Activated naive CD4-positive, alpha-beta T cell treated with anti-CD3 and anti-CD28 coated beads, Interleukin-2, amount 50 U/mL, for 16 hours (primary cell): ENCODE results near the gene ZNF532.

ENCODE experiments used
- DNase-seq: peaks from one replicate; pipeline ENCODE4 v3.0.0-alpha.2; 2020

ZNF532 gene

DNA sequence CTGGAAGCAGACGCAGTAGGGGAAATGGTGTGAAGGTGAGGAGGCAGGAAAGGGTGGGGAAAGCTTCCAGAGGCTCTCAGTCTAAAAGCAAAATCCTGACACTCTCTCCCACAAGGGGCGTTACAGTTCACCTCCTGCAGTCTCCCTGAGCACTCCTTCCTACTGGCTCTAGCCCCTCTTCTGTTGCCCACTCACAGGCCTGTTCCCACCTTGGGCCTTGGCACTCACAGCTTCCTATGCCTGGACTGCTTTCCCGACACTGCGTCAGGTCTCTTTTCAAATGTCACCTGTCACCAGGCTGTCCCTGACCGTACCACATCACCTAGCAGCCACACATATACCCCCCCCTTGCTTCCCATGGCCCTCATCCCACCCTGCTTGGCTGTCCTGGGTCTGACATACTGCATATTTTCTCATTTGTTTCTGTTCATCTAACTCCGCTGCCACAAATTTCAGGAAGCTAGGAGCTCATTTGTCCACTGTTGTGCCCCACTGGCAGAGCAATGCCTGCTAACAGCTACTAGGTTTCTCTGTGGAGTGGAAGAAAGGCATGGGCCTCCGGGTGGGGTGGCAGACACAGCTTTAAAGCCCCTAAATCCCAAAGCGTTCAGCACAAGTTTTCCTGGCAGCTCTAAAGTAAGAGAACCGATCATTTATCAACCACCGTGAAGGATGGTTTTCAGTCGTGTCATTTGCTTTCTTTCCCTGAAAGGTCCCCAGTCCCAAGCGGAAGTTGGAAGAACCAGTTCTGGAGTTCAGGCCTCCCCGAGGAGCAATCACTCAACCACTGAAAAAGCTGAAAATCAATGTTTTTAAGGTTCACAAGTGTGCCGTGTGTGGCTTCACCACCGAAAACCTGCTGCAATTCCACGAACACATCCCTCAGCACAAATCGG is 118.8 kb downstream of the ZNF532 start:
- DNase-seq: no peak

DNA sequence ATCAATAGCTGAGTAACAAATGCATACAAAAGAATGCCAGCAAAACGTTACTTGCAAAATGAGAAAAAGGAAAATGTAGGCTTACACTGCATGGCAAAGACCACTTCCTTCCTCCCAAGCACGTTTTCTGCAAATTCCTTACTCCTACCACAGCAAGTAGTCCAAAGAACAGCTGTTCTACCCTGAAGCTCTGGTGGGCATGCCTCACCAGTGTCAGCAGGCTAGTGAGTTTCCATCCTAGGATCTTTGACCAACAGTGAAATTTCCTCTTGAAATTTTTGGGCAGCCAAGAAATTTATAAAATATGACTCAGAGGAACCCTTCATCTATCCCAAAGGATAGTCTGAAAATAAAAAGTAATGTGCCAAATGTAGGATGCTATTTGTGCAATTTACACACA is 123.9 kb downstream of the ZNF532 start:
- no peak for DNase-seq

DNA sequence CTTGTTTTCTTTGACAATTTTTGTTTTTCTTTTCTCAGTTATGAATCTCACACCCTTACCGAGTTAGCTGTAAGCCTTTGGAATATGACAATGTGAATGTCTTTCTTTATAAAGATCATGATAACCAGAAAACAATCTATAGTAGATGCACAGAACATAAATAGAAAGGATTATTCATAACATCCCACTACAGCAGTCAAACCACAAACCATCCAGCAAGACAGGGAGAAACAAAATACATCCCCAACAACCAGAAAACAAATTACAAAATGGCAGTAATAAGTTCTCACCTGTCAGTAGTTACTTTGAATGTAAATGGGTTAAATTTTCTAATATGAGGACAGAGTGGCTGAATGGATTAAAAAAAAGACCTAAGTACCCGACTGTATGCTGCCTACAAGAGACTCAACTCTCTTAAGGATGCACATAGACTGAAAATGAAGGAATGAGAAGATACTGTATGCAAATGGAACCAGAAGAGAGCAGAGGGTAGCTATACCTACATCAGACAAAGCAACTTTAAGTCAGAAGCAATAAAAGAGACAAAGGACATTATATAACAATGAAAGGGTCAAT is 124.6 kb downstream of the ZNF532 start:
- DNase-seq: no peak

DNA sequence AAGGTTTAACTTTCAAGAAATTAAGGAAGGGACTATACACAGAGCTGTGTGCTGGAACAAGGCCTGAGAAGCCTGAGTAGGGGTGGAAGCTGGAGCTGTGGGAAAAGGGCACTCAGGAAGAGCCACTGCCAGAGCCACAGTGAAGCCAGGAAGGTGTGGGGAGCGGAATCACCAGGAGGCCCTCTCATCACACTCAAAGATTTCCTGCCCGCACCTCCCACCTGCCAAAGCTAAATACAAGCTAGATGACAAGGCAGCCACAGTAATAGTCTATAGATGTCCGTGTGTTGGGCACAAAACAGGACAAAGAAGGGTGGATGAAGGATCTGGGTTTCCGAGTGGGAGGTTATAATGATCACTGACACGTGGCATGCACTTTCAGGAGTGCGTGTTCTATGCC is 126.0 kb downstream of the ZNF532 start:
- DNase-seq: no peak

DNA sequence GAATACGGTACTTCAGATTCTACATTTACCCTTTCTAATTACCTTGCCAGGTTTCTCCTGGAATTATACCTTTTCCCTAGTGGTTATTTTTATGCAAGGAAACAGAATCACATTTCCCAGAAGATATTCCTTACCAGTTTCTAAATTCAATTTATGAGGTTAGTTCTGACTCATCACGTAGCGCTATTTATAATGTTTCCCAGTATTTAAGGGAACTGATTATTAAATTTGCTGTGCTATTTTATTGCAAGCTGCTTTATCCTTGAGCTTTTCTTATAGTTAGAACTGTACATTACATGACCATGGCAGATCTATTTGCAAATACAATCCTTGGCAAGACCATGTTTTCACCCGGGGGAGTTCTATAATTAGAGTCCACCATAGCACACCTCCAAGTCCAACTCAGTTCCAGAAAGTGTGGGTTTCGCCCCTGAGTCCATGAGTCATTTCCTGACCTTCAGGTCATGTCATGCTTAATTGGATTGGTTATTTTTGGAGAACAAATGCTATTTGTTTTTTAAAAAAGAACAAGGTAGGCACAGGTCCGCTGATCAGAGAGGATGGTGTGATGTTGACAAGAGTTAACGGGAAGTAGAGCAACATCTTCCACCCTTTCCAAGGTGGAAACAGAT is 126.6 kb downstream of the ZNF532 start:
- no peak for DNase-seq

DNA sequence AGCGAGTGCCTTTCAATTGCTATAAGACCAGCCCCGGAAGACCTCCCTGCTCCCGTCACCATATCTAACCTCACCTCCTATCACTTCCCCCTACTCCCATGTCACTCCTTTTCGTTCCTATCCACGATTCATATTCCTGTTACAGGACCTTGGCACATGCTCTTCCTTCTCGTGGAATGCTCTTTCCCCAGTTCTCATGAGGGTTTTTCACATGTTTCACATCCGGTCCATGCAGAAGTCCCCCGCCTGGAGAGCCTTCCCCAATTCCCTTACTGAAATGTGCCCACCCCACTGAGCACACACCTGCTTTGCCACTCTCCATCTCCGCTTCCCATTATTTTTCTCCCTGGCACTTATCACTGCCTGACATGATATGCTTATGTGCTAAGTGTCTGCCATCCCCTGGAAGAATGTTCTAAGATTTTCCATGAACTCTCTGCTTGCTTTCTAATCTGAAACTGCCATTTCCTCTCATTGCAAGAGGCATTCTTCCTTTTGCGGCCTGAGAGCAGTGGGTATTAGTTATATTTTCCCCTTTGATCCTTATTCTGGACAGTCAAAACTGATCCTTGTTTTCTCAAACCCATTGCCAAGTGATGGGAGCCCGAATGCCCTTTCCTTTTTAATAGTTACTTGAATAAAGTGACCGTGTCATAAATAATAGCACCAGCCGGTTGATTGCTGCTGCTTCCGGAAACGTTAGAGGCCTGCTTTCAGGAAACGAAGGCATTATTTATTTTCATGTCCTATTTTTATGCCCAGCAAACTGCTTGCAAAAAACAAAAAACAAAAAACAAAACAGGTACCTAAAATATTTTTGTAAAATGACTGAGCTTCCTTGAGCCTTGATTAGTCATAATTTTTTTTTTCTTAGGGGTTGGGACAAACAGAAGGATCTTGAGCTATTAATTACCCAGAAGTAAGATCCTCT is 127.9 kb downstream of the ZNF532 start:
- DNase-seq: no peak

DNA sequence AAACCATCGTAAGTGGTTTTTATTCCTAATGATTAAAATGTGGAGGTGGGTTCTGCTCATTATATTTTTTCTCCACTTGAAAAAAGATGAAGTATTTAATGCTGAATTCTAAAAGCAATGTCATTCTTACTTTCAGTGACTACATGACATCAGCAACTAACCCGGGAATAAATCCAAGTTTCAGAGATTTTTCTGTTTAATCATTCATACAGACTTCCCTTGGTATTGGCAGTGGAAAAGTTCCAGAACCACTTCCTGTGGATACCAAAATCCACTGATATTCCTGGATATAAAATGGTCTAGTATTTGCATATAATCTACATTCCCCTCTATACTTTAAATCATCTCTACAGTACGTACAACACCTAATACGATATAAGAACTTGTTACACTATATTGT is 128.6 kb downstream of the ZNF532 start:
- no peak for DNase-seq

DNA sequence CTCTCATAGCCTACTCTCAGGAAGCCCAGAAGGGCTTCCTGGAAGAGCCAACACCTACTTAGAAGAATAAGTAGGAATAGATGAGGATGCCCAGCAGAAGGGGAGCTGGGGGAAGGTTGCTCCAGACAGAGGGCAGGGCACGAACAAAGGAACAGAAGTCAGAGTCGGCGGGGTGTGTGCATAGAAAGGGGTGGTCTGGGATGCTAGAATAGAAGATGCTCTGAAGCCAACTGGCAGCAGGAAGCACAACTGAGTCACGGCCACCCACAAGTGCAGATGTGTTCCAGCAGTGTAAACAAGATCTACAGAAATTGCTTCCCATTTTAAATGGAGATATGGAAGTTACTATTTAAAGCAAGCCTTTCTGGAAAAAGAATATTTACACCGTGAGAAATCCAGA is 131.0 kb downstream of the ZNF532 start:
- DNase-seq: no peak

DNA sequence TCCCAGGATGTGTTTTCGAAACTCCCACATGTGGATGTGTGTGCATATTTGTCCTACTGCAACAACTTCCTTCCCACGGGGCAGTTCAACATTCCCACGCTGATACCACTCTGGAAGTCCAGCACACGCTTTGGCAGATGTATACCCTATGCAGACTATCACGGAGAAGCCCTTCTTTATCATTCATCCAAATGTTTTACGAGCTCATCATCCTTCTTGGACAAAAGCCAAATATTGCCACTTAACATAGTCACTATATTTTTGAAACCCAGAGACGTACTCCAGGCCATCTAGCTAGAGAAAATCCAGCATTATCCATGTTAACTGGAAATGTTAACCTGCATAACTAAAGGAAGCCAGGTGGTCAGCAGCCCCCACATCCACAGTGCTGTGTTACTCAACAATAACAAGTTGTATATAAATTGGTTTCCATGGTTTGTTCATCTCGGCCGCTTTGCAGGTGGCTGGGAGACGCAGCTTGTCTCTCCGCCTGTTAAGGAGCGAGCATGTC is 131.5 kb downstream of the ZNF532 start:
- no peak for DNase-seq

DNA sequence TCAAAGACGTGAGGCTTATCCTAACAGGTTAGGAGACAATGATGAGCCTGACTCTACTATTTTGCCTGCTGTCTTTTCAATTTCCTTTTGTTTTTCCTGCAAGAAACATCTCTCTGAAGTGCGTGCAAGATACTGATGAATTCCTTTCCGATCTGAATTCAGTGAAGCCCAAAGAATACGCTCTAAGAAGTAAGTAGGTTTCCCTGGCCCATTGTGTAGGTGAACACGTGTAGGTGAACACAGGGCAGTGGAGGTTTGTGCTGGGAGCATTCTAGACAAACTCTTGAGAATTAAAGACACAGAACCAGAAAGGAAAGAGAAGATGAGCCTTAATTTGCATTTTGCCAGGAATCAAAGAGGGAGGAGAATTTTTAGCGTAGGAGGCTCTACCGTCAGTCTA is 132.0 kb downstream of the ZNF532 start:
- DNase-seq: no peak

DNA sequence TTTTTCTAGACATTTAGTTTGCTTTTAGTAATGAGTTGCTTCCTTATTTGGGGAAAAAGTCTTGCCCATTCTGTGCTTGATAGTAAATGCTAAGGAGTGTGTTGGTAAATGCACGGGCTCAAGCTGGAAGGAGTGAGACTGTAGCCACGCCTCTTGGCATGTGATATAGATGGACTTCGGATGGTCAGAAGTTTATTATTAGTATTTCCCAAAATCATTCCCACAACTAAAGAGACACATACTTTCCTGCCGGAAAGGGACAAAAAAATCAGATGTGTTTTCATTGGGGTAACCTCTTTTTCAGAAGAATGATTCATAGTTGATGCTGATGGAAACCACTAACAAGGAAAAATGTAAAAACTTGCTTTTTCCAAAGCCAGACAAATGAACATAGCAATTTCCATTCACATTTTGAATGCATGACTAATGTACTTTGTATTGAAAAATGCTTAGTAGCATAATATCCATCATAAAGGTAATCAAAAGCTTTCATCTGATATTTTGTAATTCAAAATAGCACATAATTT is 133.2 kb downstream of the ZNF532 start:
- DNase-seq: no peak

DNA sequence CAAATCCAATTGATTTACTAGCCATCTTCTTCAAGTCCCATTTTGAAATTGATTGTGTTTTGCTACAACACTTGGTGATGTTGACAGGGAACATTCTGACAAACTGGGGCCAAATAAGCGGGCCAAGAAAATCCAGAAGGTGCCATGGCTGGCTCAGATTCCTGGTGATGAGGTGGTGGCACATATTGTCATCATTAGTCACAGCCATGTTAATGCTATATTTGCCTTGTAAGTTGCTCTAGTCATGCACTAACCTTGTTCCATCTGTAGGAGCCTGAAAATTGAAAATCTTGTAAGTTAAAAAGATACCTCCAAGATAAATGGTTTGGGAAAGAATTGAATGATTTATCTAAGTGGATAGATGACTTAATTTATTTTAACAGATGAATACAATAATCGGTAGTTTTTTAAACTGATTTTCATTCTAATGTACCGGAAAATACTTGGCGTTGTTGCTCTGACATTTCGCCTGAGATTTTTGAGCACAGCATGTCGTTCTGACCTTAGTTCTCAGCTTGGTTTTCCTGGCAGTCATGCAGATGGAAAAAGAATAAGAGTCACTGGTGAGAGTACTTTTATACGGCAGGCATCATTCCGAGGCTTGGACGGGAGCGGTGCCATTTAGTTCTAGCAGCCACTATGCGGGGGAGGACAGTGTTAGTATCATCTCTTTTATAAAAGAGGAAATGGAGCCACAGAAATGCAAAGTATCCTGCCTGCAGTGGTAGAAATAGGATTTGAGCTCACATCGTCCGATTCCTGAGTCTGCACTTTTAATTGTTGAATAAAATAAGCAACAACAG is 133.9 kb downstream of the ZNF532 start:
- no peak for DNase-seq

DNA sequence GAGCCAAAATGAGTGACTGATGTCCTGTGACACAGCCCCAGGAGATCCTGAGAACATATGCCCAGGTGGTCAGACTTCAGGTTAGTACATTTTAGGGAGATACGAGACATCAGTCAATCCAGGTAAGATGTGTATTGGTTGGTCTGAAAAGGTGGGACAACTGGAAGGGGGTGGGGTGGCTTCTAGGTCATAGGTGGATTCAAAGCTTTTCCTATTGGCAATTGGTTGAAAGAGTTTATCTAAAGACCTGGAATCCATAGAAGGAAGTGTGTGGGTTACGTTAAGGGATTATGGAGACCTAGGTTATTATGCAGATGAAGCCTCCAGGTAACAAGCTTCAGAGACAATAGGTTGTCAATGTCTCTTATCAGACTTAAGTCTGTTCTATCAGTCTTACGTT is 136.5 kb downstream of the ZNF532 start:
- no peak for DNase-seq

DNA sequence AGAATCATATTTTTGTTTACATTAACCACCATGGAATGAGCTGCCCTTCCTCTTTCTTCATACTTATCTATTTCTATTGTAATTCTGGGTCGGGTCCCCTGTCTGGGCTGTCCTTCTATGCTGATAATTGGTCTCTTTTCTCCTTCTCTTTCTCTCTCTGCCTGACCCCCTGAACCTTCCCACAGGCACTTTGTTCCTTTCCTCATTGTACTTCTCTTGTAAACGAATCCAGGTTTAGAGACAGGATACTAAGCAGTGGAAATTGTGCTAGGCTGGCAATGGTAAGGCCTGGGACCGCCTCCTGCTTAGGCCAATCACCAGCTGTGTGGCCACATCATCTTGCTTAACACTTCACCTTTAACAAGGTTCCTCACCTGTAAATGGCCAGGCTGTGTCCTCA is 137.0 kb downstream of the ZNF532 start:
- no peak for DNase-seq

DNA sequence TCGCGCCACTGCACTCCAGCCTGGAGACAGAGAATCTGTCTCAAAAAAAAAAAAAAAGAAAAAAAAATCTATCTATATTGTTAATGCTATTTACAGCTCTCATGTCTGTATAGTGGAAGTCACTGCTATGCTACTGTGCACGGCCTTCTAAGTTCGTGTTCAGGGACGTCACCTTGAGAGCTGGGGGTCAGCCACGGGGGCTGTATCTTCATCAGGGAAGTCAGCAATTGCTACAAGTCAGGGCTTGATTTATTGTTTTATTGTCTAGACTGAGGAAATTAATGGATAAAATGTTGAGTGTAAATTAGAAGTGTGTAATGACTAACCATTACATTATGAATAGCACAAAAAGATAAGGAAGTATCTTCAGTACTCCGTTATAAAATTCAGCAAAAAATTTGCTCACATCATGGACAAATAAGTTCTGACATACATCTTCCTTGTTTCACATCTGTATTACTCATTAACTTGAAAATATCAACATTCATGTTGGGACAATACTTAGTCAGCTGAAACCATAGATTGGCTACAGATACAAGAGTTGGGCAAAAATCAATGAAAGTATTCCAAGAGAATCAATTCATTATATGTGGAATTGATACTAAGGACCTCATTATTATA is 138.4 kb downstream of the ZNF532 start:
- no peak for DNase-seq

DNA sequence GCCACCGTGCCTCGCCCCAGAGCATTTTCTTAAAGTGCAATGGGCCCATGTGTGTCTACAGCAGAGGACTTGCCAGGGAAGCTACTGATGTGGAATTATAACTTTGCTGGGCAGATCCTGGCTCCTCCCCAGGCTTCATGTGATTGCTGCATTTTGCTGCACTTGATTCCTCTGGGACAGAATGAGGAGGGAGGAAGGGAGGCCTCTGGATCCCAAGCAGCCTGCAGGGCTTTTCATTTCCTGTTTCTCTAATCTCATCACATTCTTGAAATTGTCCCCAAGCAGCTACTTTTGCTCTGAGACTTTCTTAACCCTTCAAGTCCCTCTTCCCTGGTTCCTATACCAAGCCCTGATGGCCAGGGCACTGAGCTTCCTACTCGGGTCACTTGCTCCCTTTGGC is 140.6 kb downstream of the ZNF532 start:
- no peak for DNase-seq

DNA sequence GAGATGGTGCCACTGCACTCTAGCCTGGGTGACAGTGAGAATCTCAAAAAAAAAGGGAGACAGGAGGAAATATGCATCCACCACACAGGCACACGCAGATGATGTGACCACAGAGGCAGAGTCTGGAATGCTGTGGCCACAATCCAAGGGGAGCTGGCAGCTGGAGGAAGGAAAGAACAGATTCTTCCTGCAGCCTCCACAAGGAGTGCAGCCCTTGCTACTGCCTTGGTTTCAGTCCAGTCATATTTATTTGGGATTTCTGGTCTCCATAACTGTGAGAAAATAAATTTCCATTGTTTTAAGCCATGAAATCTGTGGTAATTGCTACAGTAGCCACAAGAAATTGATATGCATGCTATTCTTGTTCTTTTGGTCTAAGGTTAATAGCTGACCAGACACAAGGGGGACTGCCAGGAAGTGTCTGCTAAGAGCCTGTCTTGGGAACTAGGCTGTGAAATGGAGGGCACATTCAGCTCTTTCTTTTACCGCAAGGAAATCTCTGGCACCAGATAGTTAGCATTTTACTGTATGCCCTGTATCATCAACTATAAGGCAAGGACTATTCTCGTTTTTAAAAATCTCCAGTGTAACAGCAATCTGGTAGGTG is 141.9 kb downstream of the ZNF532 start:
- DNase-seq: no peak

DNA sequence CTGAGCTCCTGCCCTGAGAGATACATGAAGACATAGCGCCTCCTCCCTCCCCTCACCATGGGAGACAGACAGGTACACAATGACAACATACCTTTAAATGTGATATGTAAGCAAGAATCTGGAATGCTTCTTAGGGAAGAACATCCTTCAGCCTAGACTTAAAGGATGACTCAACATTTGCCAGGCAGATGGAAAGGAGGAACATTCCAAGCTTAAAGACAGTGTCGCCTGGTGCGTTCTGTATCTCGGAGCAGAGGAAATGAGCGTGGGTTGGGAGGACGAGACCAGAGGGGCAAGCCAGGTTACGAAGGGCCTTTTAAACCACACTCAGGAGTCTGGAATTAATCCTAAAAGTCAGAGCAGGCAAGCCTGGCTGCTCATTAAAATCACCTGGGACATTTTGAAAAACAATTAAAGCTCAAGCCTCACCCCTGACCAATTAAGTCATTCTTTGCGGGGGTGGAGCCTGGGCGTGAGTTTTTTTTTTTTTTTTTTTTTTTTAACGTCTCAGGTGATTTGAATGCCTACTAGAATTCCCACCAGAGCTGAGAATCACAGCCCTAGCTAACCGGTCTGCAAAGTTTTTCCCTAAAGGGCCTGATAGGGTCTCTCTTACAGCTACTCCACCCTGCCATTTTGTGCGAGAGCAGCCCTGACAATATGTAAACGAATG is 143.8 kb downstream of the ZNF532 start:
- no peak for DNase-seq

DNA sequence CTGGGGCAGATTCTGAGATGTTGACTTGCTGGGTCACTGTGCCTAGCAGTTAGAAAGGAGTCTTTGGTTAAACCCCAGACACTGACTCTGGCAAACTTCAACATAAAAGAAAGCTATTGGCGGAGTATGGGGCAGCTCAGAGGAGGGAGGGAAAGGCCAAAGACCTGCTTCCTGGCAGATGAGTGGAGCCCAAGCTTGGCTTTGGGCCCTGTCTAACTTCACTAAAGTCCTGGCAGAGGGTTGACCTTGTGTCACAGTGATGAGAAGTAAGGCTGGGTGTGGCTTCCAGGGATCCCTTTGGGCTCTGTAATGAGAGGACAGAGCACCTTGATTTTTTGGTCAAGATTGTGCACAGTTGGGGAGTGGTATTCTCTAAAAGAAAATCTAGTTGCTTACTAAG is 145.2 kb downstream of the ZNF532 start:
- DNase-seq: no peak

DNA sequence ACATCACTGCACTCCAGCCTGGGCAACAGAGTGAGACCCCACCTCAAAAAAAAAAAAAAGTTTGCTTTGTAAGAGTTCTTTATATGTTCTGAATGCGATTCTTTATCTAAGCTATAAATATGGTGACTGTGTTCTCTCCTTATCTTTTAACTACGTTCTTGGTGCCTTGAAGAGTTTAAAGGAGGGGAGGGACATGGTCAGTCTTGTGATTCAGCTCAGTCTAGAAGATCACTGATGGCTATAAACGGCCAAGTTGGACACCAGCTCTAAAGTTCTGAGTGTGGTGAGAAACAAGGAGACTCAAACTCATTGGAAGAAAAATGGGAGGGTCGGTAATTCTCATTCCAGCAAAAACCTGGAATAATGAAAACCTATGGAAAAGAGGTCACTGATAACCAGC is 146.6 kb downstream of the ZNF532 start:
- no peak for DNase-seq
